Nephron progenitor cell (in vitro differentiated cells): ENCODE results near the gene ABCG5.

Source experiments
- DNase-seq: peaks from one replicate; pipeline ENCODE4 v3.0.0; 2021
- H3K27ac Mint-ChIP-seq: 2 replicates; pipeline ENCODE4 v1.8.0; 2021; ENCODE audit warnings: mild to moderate bottlenecking, moderate library complexity, mixed read lengths
- H3K27me3 Mint-ChIP-seq: 2 replicates; pipeline ENCODE4 v1.8.0; 2021; ENCODE audit warnings: mild to moderate bottlenecking, low read depth, mixed read lengths; ENCODE audit not compliant: poor library complexity
- H3K36me3 Mint-ChIP-seq: 2 replicates; pipeline ENCODE4 v1.8.0; 2021; ENCODE audit warnings: low read depth, mixed read lengths
- H3K4me1 Mint-ChIP-seq: 2 replicates; pipeline ENCODE4 v1.8.0; 2021; ENCODE audit warnings: mixed read lengths
- H3K4me3 Mint-ChIP-seq: 2 replicates; pipeline ENCODE4 v1.8.0; 2021; ENCODE audit warnings: mild to moderate bottlenecking, moderate library complexity, mixed read lengths
- H3K9me3 Mint-ChIP-seq: 2 replicates; pipeline ENCODE4 v1.8.0; 2021; ENCODE audit warnings: mild to moderate bottlenecking, moderate library complexity, mixed read lengths
- TF ChIP-seq, protein P1 (sequence below): fragments of 200-600 bp; sonication (generic); IDR thresholded peaks from 2 replicates; pipeline ENCODE4 v1.5.0; 2021; ENCODE audit warnings: antibody characterized with exemption

Gene ABCG5

DNA sequence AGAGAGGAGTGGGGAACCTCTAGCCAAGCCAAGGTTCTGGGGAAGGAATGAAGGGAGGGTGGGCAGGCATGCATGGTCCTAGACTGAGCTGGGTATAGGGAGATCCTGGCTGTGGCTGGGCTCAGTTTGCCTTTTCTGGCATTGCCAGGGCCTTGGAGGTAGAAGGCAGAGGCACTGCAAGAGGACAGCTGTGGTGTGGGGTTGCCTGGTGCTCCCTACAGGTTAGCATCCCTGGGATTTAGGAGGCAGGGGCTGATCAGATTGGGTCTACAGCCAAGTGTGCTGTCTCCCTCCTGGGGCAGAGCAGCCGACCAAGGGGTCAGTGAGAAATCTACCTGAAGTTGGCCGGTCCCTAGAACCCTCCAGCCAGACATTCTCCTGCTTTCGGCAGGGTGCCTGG, 16.0 kb upstream of the ABCG5 start:
- TF ChIP-seq, protein P1, sequence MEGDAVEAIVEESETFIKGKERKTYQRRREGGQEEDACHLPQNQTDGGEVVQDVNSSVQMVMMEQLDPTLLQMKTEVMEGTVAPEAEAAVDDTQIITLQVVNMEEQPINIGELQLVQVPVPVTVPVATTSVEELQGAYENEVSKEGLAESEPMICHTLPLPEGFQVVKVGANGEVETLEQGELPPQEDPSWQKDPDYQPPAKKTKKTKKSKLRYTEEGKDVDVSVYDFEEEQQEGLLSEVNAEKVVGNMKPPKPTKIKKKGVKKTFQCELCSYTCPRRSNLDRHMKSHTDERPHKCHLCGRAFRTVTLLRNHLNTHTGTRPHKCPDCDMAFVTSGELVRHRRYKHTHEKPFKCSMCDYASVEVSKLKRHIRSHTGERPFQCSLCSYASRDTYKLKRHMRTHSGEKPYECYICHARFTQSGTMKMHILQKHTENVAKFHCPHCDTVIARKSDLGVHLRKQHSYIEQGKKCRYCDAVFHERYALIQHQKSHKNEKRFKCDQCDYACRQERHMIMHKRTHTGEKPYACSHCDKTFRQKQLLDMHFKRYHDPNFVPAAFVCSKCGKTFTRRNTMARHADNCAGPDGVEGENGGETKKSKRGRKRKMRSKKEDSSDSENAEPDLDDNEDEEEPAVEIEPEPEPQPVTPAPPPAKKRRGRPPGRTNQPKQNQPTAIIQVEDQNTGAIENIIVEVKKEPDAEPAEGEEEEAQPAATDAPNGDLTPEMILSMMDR: no peak
- Mint-ChIP-seq H3K27me3 (peaks cover 40% of the 10 kb centered on the region), H3K4me3 (no peak overlapping the region), H3K36me3 (no peaks in the 10 kb centered on the region), H3K9me3 (peaks cover 13% of the 10 kb centered on the region), H3K4me1 (no peaks in the 10 kb centered on the region), H3K27ac (no peak overlapping the region)
- DNase-seq: no peak

DNA sequence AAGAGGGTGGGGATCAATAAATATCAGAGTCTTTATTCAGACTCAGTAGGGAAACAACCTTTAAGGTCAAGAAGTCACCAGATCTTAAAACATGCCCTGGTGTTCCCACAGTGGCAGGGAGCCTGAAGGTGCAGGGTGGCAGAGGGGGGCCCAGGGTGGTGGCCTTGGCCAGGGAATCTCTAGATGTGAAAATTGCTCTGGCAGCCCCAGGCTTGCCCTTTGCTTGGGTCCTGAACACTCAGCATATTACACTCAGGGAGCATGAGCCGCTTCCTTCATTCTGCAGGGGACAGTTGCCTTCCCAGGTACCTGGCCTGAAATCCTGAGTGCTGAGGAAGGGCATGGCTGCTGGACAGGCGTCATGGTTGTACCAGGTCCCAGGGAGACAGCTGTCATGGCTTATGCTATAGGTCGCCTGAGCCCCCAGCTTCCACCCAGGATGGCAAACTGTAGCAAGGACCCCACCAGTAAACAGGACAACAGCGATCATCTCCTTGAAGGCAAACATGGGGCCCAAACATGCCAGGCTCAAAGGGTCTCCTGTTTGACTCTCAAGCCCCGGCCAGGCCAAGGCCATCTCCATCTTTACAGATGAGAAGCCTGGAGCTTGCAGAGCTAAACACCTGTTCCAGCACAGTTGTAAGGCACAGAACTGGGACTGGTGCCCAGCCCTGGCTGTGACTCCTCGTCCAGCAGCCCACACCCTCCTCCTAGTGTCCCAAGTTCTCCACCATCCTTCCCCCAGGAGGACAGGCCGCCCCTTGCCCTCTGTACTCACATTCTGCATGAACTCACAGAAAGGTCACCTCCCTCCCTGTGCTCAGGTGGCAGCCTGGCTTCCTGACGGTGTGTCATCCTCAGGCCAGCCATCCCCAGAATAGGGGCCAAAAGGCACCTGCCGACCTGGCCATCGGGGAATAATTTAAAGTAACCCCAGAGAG, 14.8 kb upstream of the ABCG5 start:
- no peak overlapping the region for H3K27ac Mint-ChIP-seq
- H3K4me3 Mint-ChIP-seq: no peak overlapping the region
- peaks cover 40% of the 10 kb centered on the region for H3K27me3 Mint-ChIP-seq
- H3K36me3 Mint-ChIP-seq: no peaks in the 10 kb centered on the region
- H3K9me3 Mint-ChIP-seq: peaks cover 5% of the 10 kb centered on the region
- TF ChIP-seq, protein P1: no peak
- DNase-seq: no peak
- H3K4me1 Mint-ChIP-seq: no peaks in the 10 kb centered on the region

DNA sequence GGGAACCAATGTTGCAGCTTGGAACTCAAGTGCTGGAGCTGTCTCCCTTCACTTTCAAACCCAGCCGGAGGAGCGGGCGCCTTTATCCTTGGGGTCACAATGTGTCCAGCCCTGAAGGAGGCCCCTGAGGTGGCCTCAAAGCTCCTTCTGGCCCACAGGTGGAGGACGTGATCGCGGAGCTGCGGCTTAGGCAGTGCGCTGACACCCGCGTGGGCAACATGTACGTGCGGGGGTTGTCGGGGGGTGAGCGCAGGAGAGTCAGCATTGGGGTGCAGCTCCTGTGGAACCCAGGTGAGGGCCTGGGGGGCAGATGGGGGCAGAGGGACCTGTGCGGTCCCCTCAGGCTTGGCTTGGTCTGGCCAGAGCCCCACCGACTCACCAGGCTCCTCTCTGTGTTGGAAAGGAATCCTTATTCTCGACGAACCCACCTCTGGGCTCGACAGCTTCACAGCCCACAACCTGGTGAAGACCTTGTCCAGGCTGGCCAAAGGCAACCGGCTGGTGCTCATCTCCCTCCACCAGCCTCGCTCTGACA, 13.6 kb upstream of the ABCG5 start:
- H3K4me1 Mint-ChIP-seq: no peaks in the 10 kb centered on the region
- peaks cover 5% of the 10 kb centered on the region for H3K9me3 Mint-ChIP-seq
- TF ChIP-seq, protein P1: no peak
- peaks cover 31% of the 10 kb centered on the region for H3K27me3 Mint-ChIP-seq
- no peak overlapping the region for H3K27ac Mint-ChIP-seq
- H3K4me3 Mint-ChIP-seq: no peak overlapping the region
- DNase-seq: no peak
- H3K36me3 Mint-ChIP-seq: no peaks in the 10 kb centered on the region

DNA sequence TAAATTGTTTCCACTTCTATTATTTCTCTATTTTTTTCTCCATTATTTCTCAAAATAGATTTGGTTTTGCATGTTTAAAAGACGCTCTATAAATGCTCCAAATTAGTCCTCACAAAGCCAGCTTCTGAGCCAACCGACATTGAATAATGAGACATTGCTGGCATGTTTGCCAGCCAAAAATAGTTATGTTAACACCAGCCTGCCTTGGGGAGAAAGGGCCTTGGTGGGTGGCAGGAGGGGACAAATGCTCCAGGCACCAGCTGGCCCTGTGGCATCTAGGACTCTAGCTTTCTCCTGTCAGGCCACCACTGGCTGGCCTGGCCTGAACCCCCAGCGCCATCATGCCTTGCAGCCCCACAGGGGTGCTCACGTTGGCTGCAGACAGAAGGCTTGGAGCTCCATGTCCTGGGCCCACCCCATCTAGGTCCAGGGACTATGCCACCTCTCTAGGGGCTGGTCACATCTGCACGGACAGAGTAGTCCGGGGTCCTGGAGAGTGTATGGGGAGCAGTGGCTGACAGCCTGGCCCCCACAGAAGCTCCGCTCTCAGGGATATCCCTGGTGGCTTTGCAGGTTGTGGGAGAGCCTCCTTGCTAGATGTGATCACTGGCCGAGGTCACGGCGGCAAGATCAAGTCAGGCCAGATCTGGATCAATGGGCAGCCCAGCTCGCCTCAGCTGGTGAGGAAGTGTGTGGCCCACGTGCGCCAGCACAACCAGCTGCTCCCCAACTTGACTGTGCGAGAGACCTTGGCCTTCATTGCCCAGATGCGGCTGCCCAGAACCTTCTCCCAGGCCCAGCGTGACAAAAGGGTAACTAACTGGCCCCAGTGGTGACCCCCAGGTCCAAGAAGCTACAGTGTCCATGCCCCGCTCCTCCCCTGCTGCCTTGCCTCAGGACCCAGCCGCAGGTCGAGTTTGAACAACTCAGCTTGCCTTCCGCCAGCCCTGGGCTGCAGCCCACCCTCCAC, 12.7 kb upstream of the ABCG5 start:
- Mint-ChIP-seq H3K9me3 (no peaks in the 10 kb centered on the region), H3K27ac (no peak overlapping the region), H3K27me3 (peaks cover 31% of the 10 kb centered on the region), H3K4me3 (no peak overlapping the region), H3K4me1 (no peaks in the 10 kb centered on the region), H3K36me3 (no peaks in the 10 kb centered on the region)
- no peak for DNase-seq
- TF ChIP-seq, protein P1: no peak

DNA sequence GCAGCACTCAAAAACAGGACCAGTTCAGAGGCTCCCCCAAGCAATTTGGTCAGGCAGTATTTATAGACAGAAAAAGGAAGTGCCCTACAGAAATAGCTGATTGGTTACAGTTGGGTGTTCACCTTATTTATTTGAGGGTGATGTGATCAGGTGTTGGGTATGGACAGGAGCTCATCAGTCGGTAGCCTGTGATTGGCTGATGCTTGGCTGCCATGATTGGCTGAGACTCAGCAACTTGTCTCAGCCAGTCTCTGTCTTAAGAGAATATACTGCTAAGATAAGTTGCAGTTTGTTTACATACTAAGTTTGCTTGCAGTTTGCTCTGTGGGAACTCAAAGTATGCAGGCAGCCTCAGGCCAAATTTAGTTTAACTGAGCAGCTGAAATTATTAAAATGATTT, 9.6 kb upstream of the ABCG5 start:
- peaks cover 27% of the 10 kb centered on the region for H3K27me3 Mint-ChIP-seq
- H3K27ac Mint-ChIP-seq: no peak overlapping the region
- DNase-seq: no peak
- H3K4me3 Mint-ChIP-seq: no peak overlapping the region
- TF ChIP-seq, protein P1: no peak
- H3K9me3 Mint-ChIP-seq: no peaks in the 10 kb centered on the region
- no peaks in the 10 kb centered on the region for H3K36me3 Mint-ChIP-seq
- no peaks in the 10 kb centered on the region for H3K4me1 Mint-ChIP-seq
